Peyer's patch (tissue), 4 donors: ENCODE measurements around the gene CDCA3. TPM values are rescaled to one million over a fixed set of nuclear protein-coding genes. Genes with fewer than 3 reads are reported as not detected.

Experiments
- DNase-seq, 3 donors: peaks; one replicate each; pipeline ENCODE4 v3.0.0-alpha.2; 2017 to 2019
- H3K27ac ChIP-seq, 4 donors: fragments of 200-600 bp; sonication (generic); one replicate each; pipeline ENCODE4 v1.5.1; 2016 to 2019
- H3K27me3 ChIP-seq, 2 donors: fragments of 200-600 bp; sonication (generic); one replicate each; pipeline ENCODE4 v1.5.1; 2019
- H3K36me3 ChIP-seq, 3 donors: fragments of 200-600 bp; sonication (generic); one replicate each; pipeline ENCODE4 v1.5.1; 2016 to 2019
- H3K4me1 ChIP-seq, 4 donors: fragments of 200-600 bp; sonication (generic); one replicate each; pipeline ENCODE4 v1.5.1; 2016 to 2019
- H3K4me3 ChIP-seq, 4 donors: fragments of 200-600 bp; sonication (generic); 1 replicate in 3 of 4; 2 replicates in 1 of 4; pipeline ENCODE4 v1.5.1; 2016 to 2019; ENCODE audit warnings: mild to moderate bottlenecking in 1 of 4
- H3K9me3 ChIP-seq, 4 donors: fragments of 200-600 bp; sonication (generic); one replicate each; pipeline ENCODE4 v1.5.1; 2016 to 2019; ENCODE audit warnings: mild to moderate bottlenecking in 1 of 4
- POLR2A ChIP-seq, 2 donors: fragments of 450-650 bp; IDR thresholded peaks; one replicate each; pipeline ENCODE4 v1.5.1; 2017; ENCODE audit warnings: antibody characterized with exemption in 2 of 2, mild to moderate bottlenecking in 2 of 2, moderate library complexity in 2 of 2
- total RNA-seq, 4 donors: library from RNA; depleted of rRNA; stranded (reverse); fragments of >200 nt; gene quantifications; one replicate each; pipeline ENCODE4 v1.1.0, GENCODE V29; 2016
- TF ChIP-seq, protein P1 (sequence below), 6 experiments: fragments of 450-650 bp in 4 of 6; fragments of 200-600 bp in 2 of 6; sonication (generic) in 1 of 6; IDR thresholded peaks; one replicate each; pipeline ENCODE4 v1.5.1; 2017 to 2019; ENCODE audit warnings: antibody characterized with exemption in 6 of 6, mild to moderate bottlenecking in 3 of 6, moderate library complexity in 1 of 6

CDCA3 gene
- total RNA-seq, 4 donors from 2014 or later = 44.2 to 51.2 (median 46.3) TPM

- Histone ChIP-seq H3K27ac (no peak overlapping the region), H3K4me1 (peaks cover 0 to 2% (median 0%) of the 10 kb centered on the region in 4 donors), H3K4me3 (no peak overlapping the region), H3K36me3 (peaks cover 0 to 19% (median 0%) of the 10 kb centered on the region in 3 donors), H3K27me3 (no peaks in the 10 kb centered on the region), H3K9me3 (no peaks in the 10 kb centered on the region)
- no peak for DNase-seq
- TF ChIP-seq, protein P1, sequence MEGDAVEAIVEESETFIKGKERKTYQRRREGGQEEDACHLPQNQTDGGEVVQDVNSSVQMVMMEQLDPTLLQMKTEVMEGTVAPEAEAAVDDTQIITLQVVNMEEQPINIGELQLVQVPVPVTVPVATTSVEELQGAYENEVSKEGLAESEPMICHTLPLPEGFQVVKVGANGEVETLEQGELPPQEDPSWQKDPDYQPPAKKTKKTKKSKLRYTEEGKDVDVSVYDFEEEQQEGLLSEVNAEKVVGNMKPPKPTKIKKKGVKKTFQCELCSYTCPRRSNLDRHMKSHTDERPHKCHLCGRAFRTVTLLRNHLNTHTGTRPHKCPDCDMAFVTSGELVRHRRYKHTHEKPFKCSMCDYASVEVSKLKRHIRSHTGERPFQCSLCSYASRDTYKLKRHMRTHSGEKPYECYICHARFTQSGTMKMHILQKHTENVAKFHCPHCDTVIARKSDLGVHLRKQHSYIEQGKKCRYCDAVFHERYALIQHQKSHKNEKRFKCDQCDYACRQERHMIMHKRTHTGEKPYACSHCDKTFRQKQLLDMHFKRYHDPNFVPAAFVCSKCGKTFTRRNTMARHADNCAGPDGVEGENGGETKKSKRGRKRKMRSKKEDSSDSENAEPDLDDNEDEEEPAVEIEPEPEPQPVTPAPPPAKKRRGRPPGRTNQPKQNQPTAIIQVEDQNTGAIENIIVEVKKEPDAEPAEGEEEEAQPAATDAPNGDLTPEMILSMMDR (IDR thresholded peaks at IDR 0.05) = no peak
- TF ChIP-seq POLR2A (IDR thresholded peaks at IDR 0.05) = no peak
Measured at GRCh38 chr12:6834873-6835272, 16.2 kb downstream of the CDCA3 start.

DNA sequence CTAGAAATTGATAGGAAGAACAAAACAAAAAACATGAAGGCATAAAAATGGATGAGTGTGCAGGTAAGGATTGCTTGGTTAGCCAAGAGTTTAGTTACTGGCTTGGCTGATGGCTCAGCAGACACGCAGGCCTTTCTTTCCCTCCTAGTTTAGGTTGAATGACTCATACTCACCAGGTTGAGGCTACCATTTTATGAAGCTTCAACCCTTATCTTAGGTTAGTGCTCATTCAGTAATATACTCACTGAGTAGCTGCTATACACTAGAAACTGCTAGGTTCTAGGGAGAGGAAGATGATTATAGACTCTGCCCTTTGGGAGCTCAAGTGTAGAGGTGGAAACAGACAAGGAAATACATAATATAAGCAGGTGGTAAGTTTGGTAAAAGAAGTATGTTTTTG is 16.8 kb downstream of the CDCA3 start:
- no peak overlapping the region for H3K27ac ChIP-seq
- H3K27me3 ChIP-seq = no peaks in the 10 kb centered on the region
- DNase-seq = no peak
- no peaks in the 10 kb centered on the region for H3K9me3 ChIP-seq
- H3K36me3 ChIP-seq = peaks cover 0 to 16% (median 0%) of the 10 kb centered on the region in 3 donors
- no peak overlapping the region for H3K4me3 ChIP-seq
- peaks cover 0 to 9% (median 2%) of the 10 kb centered on the region in 4 donors for H3K4me1 ChIP-seq
- TF ChIP-seq POLR2A (IDR thresholded peaks at IDR 0.05) = no peak
- TF ChIP-seq, protein P1 (IDR thresholded peaks at IDR 0.05) = no peak

GRCh38 chr12:6833189-6833890 is 17.7 kb downstream of the CDCA3 start:
- no peaks in the 10 kb centered on the region for H3K9me3 ChIP-seq
- H3K27ac ChIP-seq = no peak overlapping the region
- DNase-seq = no peak
- H3K4me1 ChIP-seq = peaks cover 0 to 11% (median 5%) of the 10 kb centered on the region in 4 donors
- H3K4me3 ChIP-seq = no peak overlapping the region
- no peaks in the 10 kb centered on the region for H3K27me3 ChIP-seq
- TF ChIP-seq, protein P1 (IDR thresholded peaks at IDR 0.05) = no peak
- H3K36me3 ChIP-seq = peaks cover 0 to 14% (median 0%) of the 10 kb centered on the region in 3 donors

GRCh38 chr12:6832125-6832524 is 19.0 kb downstream of the CDCA3 start:
- Histone ChIP-seq H3K27me3 (no peaks in the 10 kb centered on the region), H3K4me1 (peaks cover 0 to 19% (median 8%) of the 10 kb centered on the region in 4 donors), H3K27ac (no peak overlapping the region), H3K9me3 (no peaks in the 10 kb centered on the region), H3K4me3 (no peak overlapping the region), H3K36me3 (peaks cover 0 to 8% (median 0%) of the 10 kb centered on the region in 3 donors)
- TF ChIP-seq, protein P1 (IDR thresholded peaks at IDR 0.05) = no peak
- TF ChIP-seq POLR2A (IDR thresholded peaks at IDR 0.05) = no peak
- no peak for DNase-seq

GRCh38 chr12:6831450-6831995 is 19.6 kb downstream of the CDCA3 start:
- no peak for DNase-seq
- H3K4me3 ChIP-seq = no peak overlapping the region
- no peaks in the 10 kb centered on the region for H3K9me3 ChIP-seq
- H3K27me3 ChIP-seq = no peaks in the 10 kb centered on the region
- TF ChIP-seq, protein P1 (IDR thresholded peaks at IDR 0.05) = no peak
- no peak for TF ChIP-seq POLR2A (IDR thresholded peaks at IDR 0.05)
- H3K36me3 ChIP-seq = peaks cover 0 to 6% (median 0%) of the 10 kb centered on the region in 3 donors
- peaks cover 0 to 22% (median 8%) of the 10 kb centered on the region in 4 donors for H3K4me1 ChIP-seq
- no peak overlapping the region for H3K27ac ChIP-seq
